Measurements from ENCODE around the gene SULT1A3. TPM values are rescaled to one million over a fixed set of nuclear protein-coding genes. Genes with fewer than 3 reads are reported as not detected.
"Not testable (repeated sequence)": the region's sequence is repeated elsewhere in the genome, so short reads cannot be mapped to it uniquely, and the experiment has no call there.

SULT1A3 gene
- total and polyA plus RNA-seq, 2 experiments from 2014 or later, result 4.2 to 17.1 TPM

- Histone ChIP-seq H3K4me3 (no peak overlapping the region), H3K27ac (no peak overlapping the region), H3K27me3 (no peaks in the 10 kb centered on the region), H3K4me1 (ENCODE audit: low read depth) (no peaks in the 10 kb centered on the region), H3K36me3 (no peaks in the 10 kb centered on the region), H3K9me3 (ENCODE audit: low read depth) (no peaks in the 10 kb centered on the region)
- DNase-seq (ENCODE audit: low read depth in 1 of 2, low spot score in 1 of 2), result no peak
- TF ChIP-seq CTCF (IDR thresholded peaks at IDR 0.05; ENCODE audit: low read depth, low read length), result no peak
Measured at GRCh38 chr16:30185683-30186421, 13.2 kb upstream of the SULT1A3 start.

- Histone ChIP-seq H3K4me3 (no peak overlapping the region), H3K9me3 (ENCODE audit: low read depth) (no peaks in the 10 kb centered on the region), H3K27me3 (no peaks in the 10 kb centered on the region), H3K4me1 (ENCODE audit: low read depth) (no peaks in the 10 kb centered on the region), H3K27ac (no peak overlapping the region), H3K36me3 (no peaks in the 10 kb centered on the region)
- no peak for DNase-seq (ENCODE audit: low read depth in 1 of 2, low spot score in 1 of 2)
- no peak for TF ChIP-seq CTCF (IDR thresholded peaks at IDR 0.05; ENCODE audit: low read depth, low read length)
Measured at GRCh38 chr16:30186444-30186781, 12.6 kb upstream of the SULT1A3 start.

GRCh38 chr16:30186782-30187555, 12.1 kb upstream of the SULT1A3 start:
- Histone ChIP-seq H3K4me1 (ENCODE audit: low read depth) (no peaks in the 10 kb centered on the region), H3K9me3 (ENCODE audit: low read depth) (no peaks in the 10 kb centered on the region), H3K27ac (no peak overlapping the region), H3K4me3 (no peak overlapping the region), H3K36me3 (no peaks in the 10 kb centered on the region), H3K27me3 (no peaks in the 10 kb centered on the region)
- DNase-seq (ENCODE audit: low read depth in 1 of 2, low spot score in 1 of 2), result peak; percentile 51 to 76
- TF ChIP-seq CTCF (IDR thresholded peaks at IDR 0.05; ENCODE audit: low read depth, low read length), result peak; percentile 73

GRCh38 chr16:30187556-30187865, 11.5 kb upstream of the SULT1A3 start:
- no peaks in the 10 kb centered on the region for H3K9me3 ChIP-seq (ENCODE audit: low read depth)
- DNase-seq (ENCODE audit: low read depth in 1 of 2, low spot score in 1 of 2), result no peak
- H3K27ac ChIP-seq, result no peak overlapping the region
- TF ChIP-seq CTCF (IDR thresholded peaks at IDR 0.05; ENCODE audit: low read depth, low read length), result no peak
- H3K27me3 ChIP-seq, result no peaks in the 10 kb centered on the region
- H3K4me1 ChIP-seq (ENCODE audit: low read depth), result no peaks in the 10 kb centered on the region
- H3K4me3 ChIP-seq, result no peak overlapping the region
- H3K36me3 ChIP-seq, result no peaks in the 10 kb centered on the region

- Histone ChIP-seq H3K9me3 (ENCODE audit: low read depth) (no peaks in the 10 kb centered on the region), H3K4me1 (ENCODE audit: low read depth) (no peaks in the 10 kb centered on the region), H3K36me3 (no peaks in the 10 kb centered on the region), H3K4me3 (no peak overlapping the region), H3K27ac (no peak overlapping the region), H3K27me3 (no peaks in the 10 kb centered on the region)
- no peak for TF ChIP-seq CTCF (IDR thresholded peaks at IDR 0.05; ENCODE audit: low read depth, low read length)
- no peak for DNase-seq (ENCODE audit: low read depth in 1 of 2, low spot score in 1 of 2)
Measured at GRCh38 chr16:30187971-30188561, 11.0 kb upstream of the SULT1A3 start.

- not testable (repeated sequence) for H3K4me3 ChIP-seq; H3K9me3 ChIP-seq (ENCODE audit: low read depth); DNase-seq (ENCODE audit: low read depth in 1 of 2, low spot score in 1 of 2); H3K36me3 ChIP-seq; H3K4me1 ChIP-seq (ENCODE audit: low read depth); H3K27me3 ChIP-seq; H3K27ac ChIP-seq
Measured at GRCh38 chr16:30191158-30191557, 7.9 kb upstream of the SULT1A3 start.

GRCh38 chr16:30193098-30193497, 6.0 kb upstream of the SULT1A3 start:
- DNase-seq (ENCODE audit: low read depth in 1 of 2, low spot score in 1 of 2); H3K27me3 ChIP-seq; H3K27ac ChIP-seq; H3K36me3 ChIP-seq; H3K9me3 ChIP-seq (ENCODE audit: low read depth); H3K4me1 ChIP-seq (ENCODE audit: low read depth); H3K4me3 ChIP-seq: not testable (repeated sequence)

GRCh38 chr16:30193615-30194014, 5.4 kb upstream of the SULT1A3 start, which contains the start of the genes BOLA2B and SLX1A:
Gene BOLA2B (minus strand): TSS chr16:30193666. CDS start chr16:30193595, 71 bp downstream.
Gene SLX1A (plus strand): TSS chr16:30193875. CDS start chr16:30194085, 210 bp downstream.
- H3K4me1 ChIP-seq (ENCODE audit: low read depth); H3K9me3 ChIP-seq (ENCODE audit: low read depth); H3K27ac ChIP-seq; H3K36me3 ChIP-seq; H3K27me3 ChIP-seq; DNase-seq (ENCODE audit: low read depth in 1 of 2, low spot score in 1 of 2): not testable (repeated sequence)
- H3K4me3 ChIP-seq, result peak within 1 kb of the TSS; percentile 21

Data from cardiac muscle cell (in vitro differentiated cells and primary cell).